Measurements from ENCODE around the gene DCBLD2. TPM values are rescaled to one million over a fixed set of nuclear protein-coding genes. Genes with fewer than 3 reads are reported as not detected.

DCBLD2 gene
- total and polyA plus RNA-seq, 2 of the 4 experiments (the other 2 are of a cell fraction), result 121 to 196 TPM

DNA sequence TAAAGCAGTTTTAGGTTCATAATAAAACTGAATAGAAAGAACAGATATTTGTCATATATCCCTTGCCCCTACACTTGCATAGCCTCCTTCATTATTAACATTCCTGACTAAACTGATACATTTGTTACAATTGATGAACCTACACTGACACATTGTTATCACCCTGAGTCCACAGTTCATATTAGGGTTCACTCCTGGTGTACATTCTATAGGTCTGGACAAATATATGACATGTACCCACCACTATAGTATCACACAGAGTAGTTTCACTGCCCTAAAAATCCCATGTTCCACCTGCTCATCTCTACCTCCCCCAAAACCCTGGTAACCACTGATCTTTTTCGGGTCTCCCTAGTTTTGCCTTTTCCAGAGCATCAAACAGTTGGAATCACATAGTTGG lies 13.8 kb downstream of the DCBLD2 start:
- H3K4me3 ChIP-seq (ENCODE audit: insufficient read depth, low read depth, low read length), result no peak overlapping the region
- H2AK9ac ChIP-seq (replicated peaks; ENCODE audit: low read depth, low read length, poor library complexity), result no peak overlapping the region
- H3K14ac ChIP-seq (replicated peaks; ENCODE audit: low read depth, low read length), result 0 out of 2 replicates have a peak overlapping the region, but pooled peaks have one; percentile 44
- peaks cover 32% of the 10 kb centered on the region for H3K4me1 ChIP-seq (ENCODE audit: control insufficient read depth, insufficient read depth, low read length)
- no peak overlapping the region for H4K5ac ChIP-seq (ENCODE audit: low read depth, low read length)
- no peak for DNase-seq
- no peak overlapping the region for H3K27ac ChIP-seq (ENCODE audit: insufficient read depth, low read length)
- no peak for ATAC-seq (ENCODE audit: low read depth)
- intact Hi-C loops (cut with micrococcal nuclease) (loop anchor here (2.0 kb wide), 1 partner anchor 13 kb away; the partner anchor contains the start of gene DCBLD2), dilution Hi-C loops (cut with HindIII; ENCODE audit: low sequenced_read_pairs, unreplicated experiment) (no loop called here), in situ Hi-C loops (cut with MboI; ENCODE audit: low sequenced_read_pairs) (no loop called here)
- TF ChIP-seq, protein P1, sequence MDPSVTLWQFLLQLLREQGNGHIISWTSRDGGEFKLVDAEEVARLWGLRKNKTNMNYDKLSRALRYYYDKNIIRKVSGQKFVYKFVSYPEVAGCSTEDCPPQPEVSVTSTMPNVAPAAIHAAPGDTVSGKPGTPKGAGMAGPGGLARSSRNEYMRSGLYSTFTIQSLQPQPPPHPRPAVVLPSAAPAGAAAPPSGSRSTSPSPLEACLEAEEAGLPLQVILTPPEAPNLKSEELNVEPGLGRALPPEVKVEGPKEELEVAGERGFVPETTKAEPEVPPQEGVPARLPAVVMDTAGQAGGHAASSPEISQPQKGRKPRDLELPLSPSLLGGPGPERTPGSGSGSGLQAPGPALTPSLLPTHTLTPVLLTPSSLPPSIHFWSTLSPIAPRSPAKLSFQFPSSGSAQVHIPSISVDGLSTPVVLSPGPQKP (IDR thresholded peaks at IDR 0.05; ENCODE audit: borderline replicate concordance, low read depth, low read length), result no peak
- TF ChIP-seq RAD21 (IDR thresholded peaks at IDR 0.05; ENCODE audit: low read length), result no peak
- TF ChIP-seq SMC3 (IDR thresholded peaks at IDR 0.05; ENCODE audit: low read depth, low read length), result no peak
- TF ChIP-seq MAFK (IDR thresholded peaks at IDR 0.05; ENCODE audit: low read depth, low read length), result no peak
- TF ChIP-seq RFX5 (IDR thresholded peaks at IDR 0.05; ENCODE audit: low read depth, low read length), result no peak
- no peak for TF ChIP-seq MXI1 (IDR thresholded peaks at IDR 0.05; ENCODE audit: borderline replicate concordance, low read depth, low read length)
- TF ChIP-seq, protein P2, sequence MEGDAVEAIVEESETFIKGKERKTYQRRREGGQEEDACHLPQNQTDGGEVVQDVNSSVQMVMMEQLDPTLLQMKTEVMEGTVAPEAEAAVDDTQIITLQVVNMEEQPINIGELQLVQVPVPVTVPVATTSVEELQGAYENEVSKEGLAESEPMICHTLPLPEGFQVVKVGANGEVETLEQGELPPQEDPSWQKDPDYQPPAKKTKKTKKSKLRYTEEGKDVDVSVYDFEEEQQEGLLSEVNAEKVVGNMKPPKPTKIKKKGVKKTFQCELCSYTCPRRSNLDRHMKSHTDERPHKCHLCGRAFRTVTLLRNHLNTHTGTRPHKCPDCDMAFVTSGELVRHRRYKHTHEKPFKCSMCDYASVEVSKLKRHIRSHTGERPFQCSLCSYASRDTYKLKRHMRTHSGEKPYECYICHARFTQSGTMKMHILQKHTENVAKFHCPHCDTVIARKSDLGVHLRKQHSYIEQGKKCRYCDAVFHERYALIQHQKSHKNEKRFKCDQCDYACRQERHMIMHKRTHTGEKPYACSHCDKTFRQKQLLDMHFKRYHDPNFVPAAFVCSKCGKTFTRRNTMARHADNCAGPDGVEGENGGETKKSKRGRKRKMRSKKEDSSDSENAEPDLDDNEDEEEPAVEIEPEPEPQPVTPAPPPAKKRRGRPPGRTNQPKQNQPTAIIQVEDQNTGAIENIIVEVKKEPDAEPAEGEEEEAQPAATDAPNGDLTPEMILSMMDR (conservative IDR thresholded peaks at IDR 0.05; ENCODE audit: low read depth, low read length), result no peak
- no peak for TF ChIP-seq NFE2L2 (IDR thresholded peaks at IDR 0.05; ENCODE audit: low read depth, low read length)
- TF ChIP-seq CEBPB (IDR thresholded peaks at IDR 0.05; ENCODE audit: low read depth, low read length), result no peak
- TF ChIP-seq BHLHE40 (IDR thresholded peaks at IDR 0.05; ENCODE audit: low read depth, low read length), result no peak
- peak overlapping the region; percentile 59; the same call in 1 of the 2 replicates for H3K23ac ChIP-seq (ENCODE audit: low read depth, low read length)
- no peaks in the 10 kb centered on the region for H3K9me3 ChIP-seq (ENCODE audit: control insufficient read depth, insufficient read depth, low read length)
- H3K18ac ChIP-seq (ENCODE audit: low read depth, low read length), result no peak overlapping the region
- H2BK5ac ChIP-seq (ENCODE audit: low read depth, low read length, poor library complexity, severe bottlenecking), result peak overlapping the region; percentile 1
- POLR2A ChIA-PET (ENCODE audit: unreplicated experiment), result interaction anchor here (0.6 kb wide), 1 partner anchor 14 kb away, joined by 3 read pairs; the partner anchor contains the start of gene DCBLD2
- H4K8ac ChIP-seq (ENCODE audit: low read depth in 2 of 2, low read length in 2 of 2), result no peak overlapping the region
- no peak overlapping the region for H2BK120ac ChIP-seq (ENCODE audit: low read depth, low read length)
- no peak overlapping the region for H2AK5ac ChIP-seq (ENCODE audit: low read depth, low read length)
- H3K79me1 ChIP-seq (ENCODE audit: low read depth in 1 of 2, low read length in 2 of 2), result peaks cover 6 to 53% of the 10 kb centered on the region in 2 experiments; a peak in 2 of 4 replicates
- H4K91ac ChIP-seq (ENCODE audit: insufficient read depth, low read depth, low read length), result no peak overlapping the region
- CTCF ChIA-PET, result no interaction called here
- peaks cover 58% of the 10 kb centered on the region for H4K20me1 ChIP-seq (ENCODE audit: insufficient read depth, low read length)
- no peaks in the 10 kb centered on the region for H3K27me3 ChIP-seq (ENCODE audit: control insufficient read depth, insufficient read depth, low read length)
- no peak overlapping the region for H3K56ac ChIP-seq (ENCODE audit: extremely low read depth, insufficient read depth, low read length)
- H2AFZ ChIP-seq (replicated peaks; ENCODE audit: low read length, poor library complexity), result no peak overlapping the region
- WGBS, 2 experiments (ENCODE audit: extremely low coverage in 2 of 2, insufficient read length in 1 of 2), result no CpG with 5 or more reads among the region's 1 CpG
- H2BK15ac ChIP-seq (ENCODE audit: low read depth, low read length), result no peak overlapping the region
- no peak overlapping the region for H3K9ac ChIP-seq (ENCODE audit: low read depth, low read length)
- peaks cover 17% of the 10 kb centered on the region for H3K9me1 ChIP-seq (ENCODE audit: insufficient read depth, low read length)
- H3K4me2 ChIP-seq (ENCODE audit: low read depth, low read length), result no peak overlapping the region
- no peaks in the 10 kb centered on the region; the same call in 1 of the 2 replicates for H3K36me3 ChIP-seq (ENCODE audit: control insufficient read depth, insufficient read depth, low read length)
- H3K4ac ChIP-seq (ENCODE audit: low read depth, low read length), result no peak overlapping the region
- no peak overlapping the region for H2BK20ac ChIP-seq (ENCODE audit: low read depth, low read length)
- BruUV-seq (replicated peaks), result no TSS peak
